ENCODE data around the gene ULBP2.
"Not testable (repeated sequence)": the region's sequence is repeated elsewhere in the genome, so short reads cannot be mapped to it uniquely, and the experiment has no call there.

The ULBP2 gene

GRCh38 chr6:149908480-149908879, 33.3 kb upstream of the ULBP2 start:
- not testable (repeated sequence) for DNase-seq (ENCODE audit: low read depth)

GRCh38 chr6:149909701-149910470, 31.9 kb upstream of the ULBP2 start:
- no peak for DNase-seq (ENCODE audit: low read depth)

- no peak for DNase-seq (ENCODE audit: low read depth)
Observed at GRCh38 chr6:149910721-149911151, 31.1 kb upstream of the ULBP2 start.

GRCh38 chr6:149912680-149913079, 29.1 kb upstream of the ULBP2 start:
- DNase-seq (ENCODE audit: low read depth), result not testable (repeated sequence)

GRCh38 chr6:149913085-149913484, 28.7 kb upstream of the ULBP2 start:
- no peak for DNase-seq (ENCODE audit: low read depth)

GRCh38 chr6:149913540-149914240, 28.1 kb upstream of the ULBP2 start:
- DNase-seq (ENCODE audit: low read depth), result no peak

GRCh38 chr6:149915970-149916865, 25.6 kb upstream of the ULBP2 start:
- no peak for DNase-seq (ENCODE audit: low read depth)

- DNase-seq (ENCODE audit: low read depth), result no peak
Observed at GRCh38 chr6:149917679-149918078, 24.1 kb upstream of the ULBP2 start.

- DNase-seq (ENCODE audit: low read depth), result no peak
Observed at GRCh38 chr6:149918151-149918905, 23.5 kb upstream of the ULBP2 start.

GRCh38 chr6:149919126-149919833, 22.5 kb upstream of the ULBP2 start:
- not testable (repeated sequence) for DNase-seq (ENCODE audit: low read depth)

- no peak for DNase-seq (ENCODE audit: low read depth)
Observed at GRCh38 chr6:149919834-149920225, 22.0 kb upstream of the ULBP2 start.

GRCh38 chr6:149921361-149921760, 20.5 kb upstream of the ULBP2 start:
- no peak for DNase-seq (ENCODE audit: low read depth)

- not testable (repeated sequence) for DNase-seq (ENCODE audit: low read depth)
Observed at GRCh38 chr6:149922091-149922490, 19.7 kb upstream of the ULBP2 start.

- peak; percentile 72 for DNase-seq (ENCODE audit: low read depth)
Observed at GRCh38 chr6:149922642-149923326, 19.0 kb upstream of the ULBP2 start, which contains the start of gene RAET1G. TSS of gene RAET1G (minus strand) at chr6:149923121. CDS start at chr6:149923010, 111 bp downstream.

GRCh38 chr6:149923327-149923986, 18.4 kb upstream of the ULBP2 start:
- no peak for DNase-seq (ENCODE audit: low read depth)

- DNase-seq (ENCODE audit: low read depth), result no peak
Observed at GRCh38 chr6:149924206-149924932, 17.4 kb upstream of the ULBP2 start.

- DNase-seq (ENCODE audit: low read depth), result no peak
Observed at GRCh38 chr6:149924933-149925252, 16.9 kb upstream of the ULBP2 start.

- DNase-seq (ENCODE audit: low read depth), result no peak
Observed at GRCh38 chr6:149925253-149925973, 16.4 kb upstream of the ULBP2 start.
